Cardiac muscle cell (in vitro differentiated cells and primary cell): Measurements from ENCODE around the gene B3GALNT2. TPM values are rescaled to one million over a fixed set of nuclear protein-coding genes. Genes with fewer than 3 reads are reported as not detected.

Experiments
- DNase-seq, 2 donors: peaks; one replicate each; pipeline versions ENCODE4 v3.0.0 to v3.0.0-alpha.2; 2010 to 2017; ENCODE audit warnings: low read depth in 1 of 2, low spot score in 1 of 2
- H3K27ac ChIP-seq: fragments of 200-600 bp; sonication (generic); 2 replicates; pipeline ENCODE4 v1.5.1; 2016
- H3K27me3 ChIP-seq: fragments of 200-600 bp; sonication (generic); 2 replicates; pipeline ENCODE4 v1.6.0; 2016; ENCODE audit warnings: control low read depth
- H3K36me3 ChIP-seq: fragments of 200-600 bp; sonication (generic); 2 replicates; pipeline ENCODE4 v1.5.1; 2016; ENCODE audit warnings: control low read depth
- H3K4me1 ChIP-seq: fragments of 200-600 bp; sonication (generic); 2 replicates; pipeline ENCODE4 v1.8.1; 2017; ENCODE audit warnings: low read depth, mild to moderate bottlenecking, mixed run types
- H3K4me3 ChIP-seq: fragments of 200-600 bp; sonication (generic); 2 replicates; pipeline ENCODE4 v1.5.1; 2016; ENCODE audit warnings: mild to moderate bottlenecking
- H3K9me3 ChIP-seq: fragments of 200-600 bp; sonication (generic); 2 replicates; pipeline ENCODE4 v1.5.1; 2017; ENCODE audit warnings: low read depth, mild to moderate bottlenecking, control low read depth
- polyA plus RNA-seq: library from polyadenylated mRNA; unstranded; fragments of >200 nt; fragmentation: Nextera tagmentation; extraction: Ambion mirVana; gene quantifications from 2 replicates; pipeline ENCODE4 v1.2.1, GENCODE V29; 2016
- total RNA-seq: library from RNA; depleted of rRNA; stranded (reverse); fragments of >200 nt; gene quantifications from 2 replicates; pipeline ENCODE4 v1.2.3, GENCODE V29; 2016
- TF ChIP-seq, protein P1 (sequence below): IDR thresholded peaks from 2 replicates; pipeline ENCODE4 v1.5.1; 2012; ENCODE audit warnings: low read depth, mild to moderate bottlenecking, low read length

The B3GALNT2 gene
- total and polyA plus RNA-seq, 2 experiments from 2014 or later: 11.4 to 22.4 TPM

- no peak overlapping the region for H3K4me3 ChIP-seq
Observed at GRCh38 chr1:235454021-235454420, 50.2 kb downstream of the B3GALNT2 start.

GRCh38 chr1:235450886-235451483 is 53.3 kb downstream of the B3GALNT2 start:
- Histone ChIP-seq H3K9me3 (no peaks in the 10 kb centered on the region), H3K4me3 (no peak overlapping the region), H3K4me1 (peaks cover 13% of the 10 kb centered on the region), H3K27me3 (no peaks in the 10 kb centered on the region), H3K36me3 (peaks cover 55% of the 10 kb centered on the region), H3K27ac (peak overlapping the region; percentile 78)
- TF ChIP-seq, protein P1, sequence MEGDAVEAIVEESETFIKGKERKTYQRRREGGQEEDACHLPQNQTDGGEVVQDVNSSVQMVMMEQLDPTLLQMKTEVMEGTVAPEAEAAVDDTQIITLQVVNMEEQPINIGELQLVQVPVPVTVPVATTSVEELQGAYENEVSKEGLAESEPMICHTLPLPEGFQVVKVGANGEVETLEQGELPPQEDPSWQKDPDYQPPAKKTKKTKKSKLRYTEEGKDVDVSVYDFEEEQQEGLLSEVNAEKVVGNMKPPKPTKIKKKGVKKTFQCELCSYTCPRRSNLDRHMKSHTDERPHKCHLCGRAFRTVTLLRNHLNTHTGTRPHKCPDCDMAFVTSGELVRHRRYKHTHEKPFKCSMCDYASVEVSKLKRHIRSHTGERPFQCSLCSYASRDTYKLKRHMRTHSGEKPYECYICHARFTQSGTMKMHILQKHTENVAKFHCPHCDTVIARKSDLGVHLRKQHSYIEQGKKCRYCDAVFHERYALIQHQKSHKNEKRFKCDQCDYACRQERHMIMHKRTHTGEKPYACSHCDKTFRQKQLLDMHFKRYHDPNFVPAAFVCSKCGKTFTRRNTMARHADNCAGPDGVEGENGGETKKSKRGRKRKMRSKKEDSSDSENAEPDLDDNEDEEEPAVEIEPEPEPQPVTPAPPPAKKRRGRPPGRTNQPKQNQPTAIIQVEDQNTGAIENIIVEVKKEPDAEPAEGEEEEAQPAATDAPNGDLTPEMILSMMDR: no peak
- DNase-seq: peak in 1 of 2 donors; percentile 7

More at GRCh38 chr1:235454021-235454420, 50.2 kb downstream of the B3GALNT2 start:
- Histone ChIP-seq H3K27ac (no peak overlapping the region), H3K27me3 (no peaks in the 10 kb centered on the region), H3K9me3 (no peaks in the 10 kb centered on the region), H3K36me3 (peaks cover 39% of the 10 kb centered on the region), H3K4me1 (peaks cover 13% of the 10 kb centered on the region)
- TF ChIP-seq, protein P1: no peak
- no peak for DNase-seq

DNA sequence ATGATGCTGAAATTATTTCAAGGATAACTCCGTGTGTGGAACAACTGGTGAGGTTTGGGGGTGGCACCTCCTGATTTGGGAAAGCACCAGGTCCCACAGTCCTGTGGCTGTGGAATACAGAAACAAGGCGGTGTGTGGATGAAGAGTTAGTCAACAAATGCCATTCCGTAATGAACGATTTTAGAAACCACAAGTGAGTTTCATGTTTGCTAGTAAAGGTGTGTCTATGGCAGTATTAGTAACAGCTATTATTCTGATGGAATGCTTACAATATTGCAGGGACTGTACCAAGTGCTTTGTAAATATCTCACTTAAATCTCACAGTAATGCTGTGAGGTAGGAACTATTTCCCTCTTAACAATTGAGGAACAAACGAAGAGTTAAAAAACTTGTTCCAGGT is 53.8 kb downstream of the B3GALNT2 start:
- no peaks in the 10 kb centered on the region for H3K9me3 ChIP-seq
- DNase-seq: no peak
- H3K36me3 ChIP-seq: peaks cover 55% of the 10 kb centered on the region
- no peak overlapping the region for H3K4me3 ChIP-seq
- H3K4me1 ChIP-seq: peaks cover 13% of the 10 kb centered on the region
- peak overlapping the region; percentile 78 for H3K27ac ChIP-seq
- TF ChIP-seq, protein P1: no peak
- no peaks in the 10 kb centered on the region for H3K27me3 ChIP-seq

- Histone ChIP-seq H3K9me3 (no peaks in the 10 kb centered on the region), H3K27me3 (no peaks in the 10 kb centered on the region), H3K4me3 (no peak overlapping the region), H3K36me3 (peaks cover 57% of the 10 kb centered on the region), H3K4me1 (peaks cover 13% of the 10 kb centered on the region), H3K27ac (peak overlapping the region; percentile 66)
- TF ChIP-seq, protein P1: no peak
- no peak for DNase-seq
Observed at GRCh38 chr1:235448616-235449015, 55.6 kb downstream of the B3GALNT2 start.

DNA sequence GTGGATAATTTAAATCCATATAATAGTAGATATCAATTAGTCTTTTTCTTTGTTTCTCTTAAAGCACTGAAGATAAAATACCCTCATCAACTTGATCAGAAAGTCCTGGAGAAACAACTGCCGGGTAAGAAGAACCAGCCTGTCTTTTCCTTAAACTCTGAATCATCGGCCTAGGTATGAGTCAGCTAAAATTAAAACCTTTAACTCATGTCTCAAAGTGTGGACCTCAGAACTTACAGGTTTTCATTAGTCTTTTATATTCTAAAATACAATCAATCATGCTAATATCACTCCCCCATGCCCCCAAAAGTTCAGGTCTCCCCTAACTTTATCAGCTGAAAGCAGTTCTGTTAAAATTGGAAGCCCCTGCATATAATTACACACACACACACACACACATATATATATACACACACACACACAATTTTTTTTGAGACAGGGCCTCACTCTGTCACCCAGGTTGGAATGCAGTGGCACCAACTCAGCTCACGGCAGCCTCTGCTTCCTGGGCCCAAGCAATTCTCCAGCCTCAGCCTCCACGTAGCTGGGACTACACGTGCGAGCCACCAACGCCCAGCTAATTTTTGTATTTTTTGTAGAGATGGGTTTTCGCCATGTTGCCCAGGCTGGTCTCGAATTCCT is 61.3 kb downstream of the B3GALNT2 start:
- peak in 1 of 2 donors; percentile 70 for DNase-seq
- Histone ChIP-seq H3K9me3 (no peaks in the 10 kb centered on the region), H3K4me1 (no peaks in the 10 kb centered on the region), H3K4me3 (no peak overlapping the region), H3K27ac (no peak overlapping the region), H3K27me3 (no peaks in the 10 kb centered on the region), H3K36me3 (peaks cover 46% of the 10 kb centered on the region)
- TF ChIP-seq, protein P1: no peak
